HepG2 (cell line): Measurements from ENCODE around the gene KSR1.

Experiments used
- GATAD1 ChIP-seq: IDR thresholded peaks from 2 replicates; pipeline ENCODE4 v1.6.1; 2016; ENCODE audit warnings: missing genetic modification reagents, missing compliant biosample characterization
- MAFK ChIP-seq, 2 experiments: IDR thresholded peaks in 1 of 2; conservative IDR thresholded peaks in 1 of 2; 2 replicates each; pipeline ENCODE4 v1.6.1; 2011; ENCODE audit warnings: improper control_type of control experiment in 2 of 2, low read length in 2 of 2
- TOPORS ChIP-seq: sonication (generic); formaldehyde crosslinking; IDR thresholded peaks from 2 replicates; pipeline ENCODE4 v1.8.0; 2023; ENCODE audit warnings: mild to moderate bottlenecking, missing genetic modification reagents
- TF ChIP-seq, protein P1 (sequence below): sonication (generic); formaldehyde crosslinking; IDR thresholded peaks from 2 replicates; pipeline ENCODE4 v1.4.0; 2020; ENCODE audit warnings: missing genetic modification reagents

DNA sequence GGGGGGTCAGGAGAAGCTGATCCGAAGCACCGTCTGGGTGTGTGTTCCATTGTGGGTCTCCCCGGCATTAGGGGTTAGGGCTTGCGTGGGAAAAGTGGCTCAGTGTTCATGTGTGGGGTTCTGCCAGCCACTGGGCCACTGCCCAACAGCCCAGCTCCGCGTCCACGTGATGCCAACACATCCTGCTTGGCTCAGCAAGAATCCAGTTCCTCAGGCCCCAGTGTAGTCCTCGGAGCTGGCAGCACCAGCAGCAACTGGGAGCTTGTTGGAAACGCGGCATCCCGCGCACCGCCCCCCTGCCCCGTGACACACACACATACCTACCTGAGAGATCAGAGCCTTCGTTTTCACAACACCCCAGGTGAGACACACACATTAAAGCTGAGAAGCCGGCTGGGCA, 193.7 kb downstream of the KSR1 start:
- TF ChIP-seq TOPORS (no peak), MAFK (conservative IDR thresholded peaks at IDR 0.05 in 1 of 2, IDR thresholded peaks at IDR 0.05 in 1 of 2; ENCODE audit: low read length in 2 of 2) (no peak), GATAD1 (CRISPR knock-in tag) (no peak)
- TF ChIP-seq, protein P1, sequence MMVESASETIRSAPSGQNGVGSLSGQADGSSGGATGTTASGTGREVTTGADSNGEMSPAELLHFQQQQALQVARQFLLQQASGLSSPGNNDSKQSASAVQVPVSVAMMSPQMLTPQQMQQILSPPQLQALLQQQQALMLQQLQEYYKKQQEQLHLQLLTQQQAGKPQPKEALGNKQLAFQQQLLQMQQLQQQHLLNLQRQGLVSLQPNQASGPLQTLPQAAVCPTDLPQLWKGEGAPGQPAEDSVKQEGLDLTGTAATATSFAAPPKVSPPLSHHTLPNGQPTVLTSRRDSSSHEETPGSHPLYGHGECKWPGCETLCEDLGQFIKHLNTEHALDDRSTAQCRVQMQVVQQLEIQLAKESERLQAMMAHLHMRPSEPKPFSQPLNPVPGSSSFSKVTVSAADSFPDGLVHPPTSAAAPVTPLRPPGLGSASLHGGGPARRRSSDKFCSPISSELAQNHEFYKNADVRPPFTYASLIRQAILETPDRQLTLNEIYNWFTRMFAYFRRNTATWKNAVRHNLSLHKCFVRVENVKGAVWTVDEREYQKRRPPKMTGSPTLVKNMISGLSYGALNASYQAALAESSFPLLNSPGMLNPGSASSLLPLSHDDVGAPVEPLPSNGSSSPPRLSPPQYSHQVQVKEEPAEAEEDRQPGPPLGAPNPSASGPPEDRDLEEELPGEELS = no peak
